ENCODE results near the gene MRPL16.
A peak's percentile ranks its signal among the peaks of the same experiment; 100 is the strongest.

Gene MRPL16

DNA sequence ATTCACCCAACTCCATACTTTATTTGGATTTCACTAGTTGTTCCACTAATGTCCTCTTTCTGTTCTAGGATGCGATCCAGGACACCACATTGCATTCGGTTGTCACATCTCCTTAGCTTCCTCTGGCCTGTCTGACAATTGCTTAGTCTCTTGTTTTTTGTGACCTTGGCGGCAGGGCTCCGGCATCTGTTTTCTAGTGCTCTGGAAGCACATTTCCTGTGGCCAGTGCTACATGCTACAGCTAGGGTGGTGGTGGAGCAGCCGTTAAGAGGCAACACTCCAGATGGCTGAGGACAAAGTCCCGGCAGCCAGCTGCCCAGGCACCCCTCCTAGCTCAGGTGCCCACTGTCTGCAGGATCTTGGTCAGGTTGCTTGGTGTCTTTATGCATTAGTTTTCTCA lies 48.6 kb downstream of the MRPL16 start:
- WGBS: 55% methylated on average over 6 of the region's 6 CpGs
- Histone ChIP-seq H4K8ac (ENCODE audit: low read length) (no peak overlapping the region), H3K4me2 (ENCODE audit: low read length, poor library complexity, severe bottlenecking) (no peak overlapping the region), H3K4me3 (ENCODE audit: insufficient read depth in 1 of 2, low read depth in 1 of 2, low read length in 2 of 2) (no peak overlapping the region), H2BK5ac (ENCODE audit: low read depth, low read length, poor library complexity, severe bottlenecking) (no peak overlapping the region), H2BK120ac (ENCODE audit: low read depth, low read length) (no peak overlapping the region), H3K4me1 (ENCODE audit: control insufficient read depth, insufficient read depth, low read depth, low read length) (peaks cover 22% of the 10 kb centered on the region), H3K79me1 (replicated peaks; ENCODE audit: low read length, poor library complexity, severe bottlenecking) (peaks cover 8% of the 10 kb centered on the region), H2BK12ac (ENCODE audit: low read length in 2 of 2) (no peak overlapping the region), H3K9me3 (ENCODE audit: control insufficient read depth, low read length) (no peaks in the 10 kb centered on the region), H3K9ac (ENCODE audit: low read length) (no peak overlapping the region), H3K23ac (ENCODE audit: low read length in 2 of 2) (no peak overlapping the region), H2AK5ac (ENCODE audit: low read length, severe bottlenecking) (no peak overlapping the region), H3K18ac (ENCODE audit: low read depth in 1 of 2, low read length in 2 of 2) (no peak overlapping the region), H2AFZ (ENCODE audit: low read depth, low read length) (no peak overlapping the region), H3K27ac (ENCODE audit: low read length, poor library complexity, severe bottlenecking) (no peak overlapping the region), H2BK15ac (ENCODE audit: low read depth, poor library complexity, severe bottlenecking) (no peak overlapping the region), H3K4ac (ENCODE audit: low read depth in 1 of 2, low read length in 2 of 2) (no peak overlapping the region), H3K14ac (ENCODE audit: low read length in 2 of 2) (no peak overlapping the region), H4K91ac (ENCODE audit: low read length) (no peak overlapping the region), H3K27me3 (ENCODE audit: control insufficient read depth in 1 of 2, insufficient read depth in 1 of 2, low read length in 2 of 2) (no peaks in the 10 kb centered on the region), H3K36me3 (ENCODE audit: control insufficient read depth in 1 of 2, insufficient read depth in 2 of 2, low read depth in 1 of 2, low read length in 2 of 2) (peaks cover 6 to 31% of the 10 kb centered on the region in 2 experiments)
- peak; percentile 22 for DNase-seq

DNA sequence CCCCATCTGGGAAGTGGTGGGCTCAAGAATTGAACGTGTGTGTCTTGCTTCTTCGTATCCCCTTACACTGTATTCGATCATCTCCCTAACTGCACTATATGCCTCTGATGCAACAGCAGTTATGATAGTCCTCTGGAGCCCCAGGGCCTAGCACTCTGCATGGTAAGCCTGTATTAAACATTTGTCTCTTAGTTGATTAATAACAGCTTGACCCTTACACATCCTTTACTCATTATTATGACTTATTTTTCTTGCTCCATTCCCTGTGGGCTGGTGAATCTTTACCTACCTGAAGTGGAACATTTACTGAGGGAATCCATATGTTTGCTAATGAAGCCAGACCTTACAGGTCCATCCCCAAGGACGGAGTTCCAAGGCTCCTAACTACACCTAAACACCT lies 49.8 kb downstream of the MRPL16 start:
- Histone ChIP-seq H3K9ac (ENCODE audit: low read length) (no peak overlapping the region), H2BK15ac (ENCODE audit: low read depth, poor library complexity, severe bottlenecking) (no peak overlapping the region), H3K79me1 (replicated peaks; ENCODE audit: low read length, poor library complexity, severe bottlenecking) (peaks cover 4% of the 10 kb centered on the region), H4K8ac (ENCODE audit: low read length) (no peak overlapping the region), H2BK120ac (ENCODE audit: low read depth, low read length) (no peak overlapping the region), H2AFZ (ENCODE audit: low read depth, low read length) (no peak overlapping the region), H3K36me3 (ENCODE audit: control insufficient read depth in 1 of 2, insufficient read depth in 2 of 2, low read depth in 1 of 2, low read length in 2 of 2) (peaks cover 6 to 31% of the 10 kb centered on the region in 2 experiments), H3K27ac (ENCODE audit: low read length, poor library complexity, severe bottlenecking) (no peak overlapping the region), H3K4me3 (ENCODE audit: insufficient read depth in 1 of 2, low read depth in 1 of 2, low read length in 2 of 2) (no peak overlapping the region), H3K14ac (ENCODE audit: low read length in 2 of 2) (no peak overlapping the region), H4K91ac (ENCODE audit: low read length) (no peak overlapping the region), H3K4me1 (ENCODE audit: control insufficient read depth, insufficient read depth, low read depth, low read length) (peaks cover 22% of the 10 kb centered on the region), H2AK5ac (ENCODE audit: low read length, severe bottlenecking) (no peak overlapping the region), H3K18ac (ENCODE audit: low read depth in 1 of 2, low read length in 2 of 2) (no peak overlapping the region), H3K9me3 (ENCODE audit: control insufficient read depth, low read length) (no peaks in the 10 kb centered on the region), H3K4me2 (ENCODE audit: low read length, poor library complexity, severe bottlenecking) (peak overlapping the region; percentile 30), H2BK5ac (ENCODE audit: low read depth, low read length, poor library complexity, severe bottlenecking) (no peak overlapping the region), H3K4ac (ENCODE audit: low read depth in 1 of 2, low read length in 2 of 2) (no peak overlapping the region), H3K23ac (ENCODE audit: low read length in 2 of 2) (no peak overlapping the region), H2BK12ac (ENCODE audit: low read length in 2 of 2) (no peak overlapping the region), H3K27me3 (ENCODE audit: control insufficient read depth in 1 of 2, insufficient read depth in 1 of 2, low read length in 2 of 2) (no peaks in the 10 kb centered on the region)
- 100% methylated on average over 4 of the region's 4 CpGs for WGBS
- no peak for DNase-seq

DNA sequence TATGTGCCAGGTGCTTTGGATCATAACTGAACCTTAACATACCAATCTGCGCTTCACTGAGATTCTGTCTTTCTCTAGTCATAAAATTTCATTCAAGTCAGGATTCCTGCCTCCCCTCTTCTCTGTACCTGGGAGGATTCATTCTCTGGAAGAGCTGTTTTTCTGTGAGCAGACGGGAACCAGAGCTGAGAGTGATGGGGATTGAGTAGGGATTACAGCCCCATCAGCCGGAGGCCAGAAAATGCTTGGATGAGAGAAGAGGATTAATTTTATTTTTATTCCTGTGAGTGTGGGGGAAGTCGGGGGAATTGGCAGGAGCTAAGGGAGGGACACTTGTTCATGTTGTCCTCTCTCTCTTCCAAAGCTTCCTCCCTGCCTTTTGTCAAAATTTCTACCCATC lies 50.7 kb downstream of the MRPL16 start:
- Histone ChIP-seq H3K27ac (ENCODE audit: low read length, poor library complexity, severe bottlenecking) (no peak overlapping the region), H3K4me1 (ENCODE audit: control insufficient read depth, insufficient read depth, low read depth, low read length) (peaks cover 22% of the 10 kb centered on the region), H3K18ac (ENCODE audit: low read depth in 1 of 2, low read length in 2 of 2) (no peak overlapping the region), H3K9ac (ENCODE audit: low read length) (no peak overlapping the region), H2AK5ac (ENCODE audit: low read length, severe bottlenecking) (no peak overlapping the region), H3K9me3 (ENCODE audit: control insufficient read depth, low read length) (no peaks in the 10 kb centered on the region), H3K79me1 (replicated peaks; ENCODE audit: low read length, poor library complexity, severe bottlenecking) (peaks cover 4% of the 10 kb centered on the region), H2BK120ac (ENCODE audit: low read depth, low read length) (no peak overlapping the region), H2AFZ (ENCODE audit: low read depth, low read length) (no peak overlapping the region), H3K36me3 (ENCODE audit: control insufficient read depth in 1 of 2, insufficient read depth in 2 of 2, low read depth in 1 of 2, low read length in 2 of 2) (peaks cover 6 to 31% of the 10 kb centered on the region in 2 experiments), H3K27me3 (ENCODE audit: control insufficient read depth in 1 of 2, insufficient read depth in 1 of 2, low read length in 2 of 2) (no peaks in the 10 kb centered on the region), H4K91ac (ENCODE audit: low read length) (no peak overlapping the region), H2BK5ac (ENCODE audit: low read depth, low read length, poor library complexity, severe bottlenecking) (no peak overlapping the region), H3K4ac (ENCODE audit: low read depth in 1 of 2, low read length in 2 of 2) (no peak overlapping the region), H2BK12ac (ENCODE audit: low read length in 2 of 2) (no peak overlapping the region), H3K23ac (ENCODE audit: low read length in 2 of 2) (no peak overlapping the region), H3K4me2 (ENCODE audit: low read length, poor library complexity, severe bottlenecking) (no peak overlapping the region), H3K4me3 (ENCODE audit: insufficient read depth in 1 of 2, low read depth in 1 of 2, low read length in 2 of 2) (no peak overlapping the region), H2BK15ac (ENCODE audit: low read depth, poor library complexity, severe bottlenecking) (no peak overlapping the region), H3K14ac (ENCODE audit: low read length in 2 of 2) (no peak overlapping the region), H4K8ac (ENCODE audit: low read length) (no peak overlapping the region)
- no peak for DNase-seq
- 100% methylated on average over 2 of the region's 4 CpGs for WGBS

DNA sequence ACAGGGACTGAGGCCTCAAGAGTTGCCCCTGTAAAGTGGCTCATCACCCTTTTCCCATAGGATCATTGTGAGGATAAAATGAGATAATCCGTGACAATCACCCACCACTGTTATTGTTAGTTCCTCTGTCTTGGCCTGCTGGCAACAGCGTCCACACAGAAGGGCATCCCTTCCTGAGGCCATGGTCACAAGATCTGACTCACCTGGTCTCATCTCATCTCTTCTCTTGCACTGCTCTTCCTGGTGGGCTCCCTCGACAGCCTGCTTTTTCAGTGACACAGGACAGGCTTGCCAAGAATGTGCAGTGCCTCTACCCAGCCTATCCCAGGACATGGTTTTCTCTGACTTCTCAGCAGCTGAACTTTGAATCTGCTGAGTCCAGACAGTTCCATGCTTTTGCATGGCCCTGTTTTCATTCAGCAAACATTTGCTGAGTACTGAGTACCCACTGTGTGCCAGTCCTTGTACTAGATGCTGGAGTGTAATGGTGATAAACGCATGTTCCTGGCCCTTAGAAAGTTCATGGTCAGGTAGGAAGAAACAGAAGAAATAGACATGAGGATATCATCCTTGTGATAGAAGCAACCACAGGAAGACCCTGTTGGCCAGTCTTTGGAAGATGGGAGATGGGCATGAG lies 52.1 kb downstream of the MRPL16 start:
- Histone ChIP-seq H2AK5ac (ENCODE audit: low read length, severe bottlenecking) (no peak overlapping the region), H2BK5ac (ENCODE audit: low read depth, low read length, poor library complexity, severe bottlenecking) (no peak overlapping the region), H3K4ac (ENCODE audit: low read depth in 1 of 2, low read length in 2 of 2) (no peak overlapping the region), H2AFZ (ENCODE audit: low read depth, low read length) (no peak overlapping the region), H3K4me2 (ENCODE audit: low read length, poor library complexity, severe bottlenecking) (no peak overlapping the region), H3K4me3 (ENCODE audit: insufficient read depth in 1 of 2, low read depth in 1 of 2, low read length in 2 of 2) (no peak overlapping the region), H2BK120ac (ENCODE audit: low read depth, low read length) (no peak overlapping the region), H3K79me1 (replicated peaks; ENCODE audit: low read length, poor library complexity, severe bottlenecking) (peaks cover 4% of the 10 kb centered on the region), H3K18ac (ENCODE audit: low read depth in 1 of 2, low read length in 2 of 2) (no peak overlapping the region), H3K23ac (ENCODE audit: low read length in 2 of 2) (no peak overlapping the region), H2BK15ac (ENCODE audit: low read depth, poor library complexity, severe bottlenecking) (no peak overlapping the region), H3K4me1 (ENCODE audit: control insufficient read depth, insufficient read depth, low read depth, low read length) (peaks cover 22% of the 10 kb centered on the region), H3K9me3 (ENCODE audit: control insufficient read depth, low read length) (no peaks in the 10 kb centered on the region), H4K8ac (ENCODE audit: low read length) (no peak overlapping the region), H3K9ac (ENCODE audit: low read length) (no peak overlapping the region), H3K27me3 (ENCODE audit: control insufficient read depth in 1 of 2, insufficient read depth in 1 of 2, low read length in 2 of 2) (no peaks in the 10 kb centered on the region), H4K91ac (ENCODE audit: low read length) (no peak overlapping the region), H3K27ac (ENCODE audit: low read length, poor library complexity, severe bottlenecking) (no peak overlapping the region), H3K14ac (ENCODE audit: low read length in 2 of 2) (no peak overlapping the region), H3K36me3 (ENCODE audit: control insufficient read depth in 1 of 2, insufficient read depth in 2 of 2, low read depth in 1 of 2, low read length in 2 of 2) (peaks cover 6 to 31% of the 10 kb centered on the region in 2 experiments), H2BK12ac (ENCODE audit: low read length in 2 of 2) (no peak overlapping the region)
- 96% methylated on average over 4 of the region's 4 CpGs for WGBS
- no peak for DNase-seq
